Cardiac muscle cell (in vitro differentiated cells and primary cell): ENCODE measurements around the gene MDH2. TPM values are rescaled to one million over a fixed set of nuclear protein-coding genes. Genes with fewer than 3 reads are reported as not detected.
A peak's percentile ranks its signal among the peaks of the same experiment; 100 is the strongest.
"Not testable (repeated sequence)": the region's sequence is repeated elsewhere in the genome, so short reads cannot be mapped to it uniquely, and the experiment has no call there.

Source experiments
- DNase-seq, 2 donors: peaks; one replicate each; pipeline versions ENCODE4 v3.0.0 to v3.0.0-alpha.2; 2010 to 2017; ENCODE audit warnings: low read depth in 1 of 2, low spot score in 1 of 2
- H3K27ac ChIP-seq: fragments of 200-600 bp; sonication (generic); 2 replicates; pipeline ENCODE4 v1.5.1; 2016
- H3K27me3 ChIP-seq: fragments of 200-600 bp; sonication (generic); 2 replicates; pipeline ENCODE4 v1.6.0; 2016; ENCODE audit warnings: control low read depth
- H3K36me3 ChIP-seq: fragments of 200-600 bp; sonication (generic); 2 replicates; pipeline ENCODE4 v1.5.1; 2016; ENCODE audit warnings: control low read depth
- H3K4me1 ChIP-seq: fragments of 200-600 bp; sonication (generic); 2 replicates; pipeline ENCODE4 v1.8.1; 2017; ENCODE audit warnings: low read depth, mild to moderate bottlenecking, mixed run types
- H3K4me3 ChIP-seq: fragments of 200-600 bp; sonication (generic); 2 replicates; pipeline ENCODE4 v1.5.1; 2016; ENCODE audit warnings: mild to moderate bottlenecking
- H3K9me3 ChIP-seq: fragments of 200-600 bp; sonication (generic); 2 replicates; pipeline ENCODE4 v1.5.1; 2017; ENCODE audit warnings: low read depth, mild to moderate bottlenecking, control low read depth
- CTCF ChIP-seq: IDR thresholded peaks from 2 replicates; pipeline ENCODE4 v1.5.1; 2012; ENCODE audit warnings: low read depth, mild to moderate bottlenecking, low read length
- polyA plus RNA-seq: library from polyadenylated mRNA; unstranded; fragments of >200 nt; fragmentation: Nextera tagmentation; extraction: Ambion mirVana; gene quantifications from 2 replicates; pipeline ENCODE4 v1.2.1, GENCODE V29; 2016
- total RNA-seq: library from RNA; depleted of rRNA; stranded (reverse); fragments of >200 nt; gene quantifications from 2 replicates; pipeline ENCODE4 v1.2.3, GENCODE V29; 2016

MDH2 gene
- total and polyA plus RNA-seq, 2 experiments from 2014 or later, result 242 to 632 TPM

GRCh38 chr7:76106893-76107292 lies 59.0 kb downstream of the MDH2 start:
- Histone ChIP-seq H3K9me3 (no peaks in the 10 kb centered on the region), H3K4me3 (no peak overlapping the region), H3K36me3 (no peaks in the 10 kb centered on the region), H3K27me3 (no peaks in the 10 kb centered on the region), H3K4me1 (no peaks in the 10 kb centered on the region), H3K27ac (no peak overlapping the region)
- no peak for DNase-seq
- no peak for TF ChIP-seq CTCF

GRCh38 chr7:76108540-76109233 lies 60.8 kb downstream of the MDH2 start:
- no peak for TF ChIP-seq CTCF
- peak in 1 of 2 donors; percentile 40 for DNase-seq
- Histone ChIP-seq H3K27me3 (no peaks in the 10 kb centered on the region), H3K4me3 (no peak overlapping the region), H3K27ac (no peak overlapping the region), H3K9me3 (no peaks in the 10 kb centered on the region), H3K36me3 (no peaks in the 10 kb centered on the region), H3K4me1 (no peaks in the 10 kb centered on the region)

GRCh38 chr7:76113042-76113630 lies 65.2 kb downstream of the MDH2 start:
- DNase-seq, H3K9me3 ChIP-seq, H3K27ac ChIP-seq, H3K27me3 ChIP-seq, H3K36me3 ChIP-seq, H3K4me1 ChIP-seq, H3K4me3 ChIP-seq: not testable (repeated sequence)

GRCh38 chr7:76114742-76115141 lies 66.8 kb downstream of the MDH2 start:
- H3K36me3 ChIP-seq, H3K9me3 ChIP-seq, H3K4me3 ChIP-seq, DNase-seq, H3K27ac ChIP-seq, H3K4me1 ChIP-seq, H3K27me3 ChIP-seq: not testable (repeated sequence)

Other genes starting within 250 kb of the MDH2 start
- not detected in 2 replicates for gene CCL24, start 234.3 kb upstream of the MDH2 start, total RNA-seq
- not detected in 2 replicates for gene CCL24, start 234.3 kb upstream of the MDH2 start, polyA plus RNA-seq
- gene RHBDD2, start 169.1 kb upstream of the MDH2 start, total RNA-seq, result 83.6 and 115 TPM in 2 replicates
- gene RHBDD2, start 169.1 kb upstream of the MDH2 start, polyA plus RNA-seq, result 190 and 223 TPM in 2 replicates
- 95.6 and 97.9 TPM in 2 replicates for gene POR, start 133.0 kb upstream of the MDH2 start, total RNA-seq
- gene POR, start 133.0 kb upstream of the MDH2 start, polyA plus RNA-seq, result 87.9 and 101 TPM in 2 replicates
- 20.0 and 24.6 TPM in 2 replicates for gene TMEM120A, start 53.5 kb upstream of the MDH2 start, total RNA-seq
- gene TMEM120A, start 53.5 kb upstream of the MDH2 start, polyA plus RNA-seq, result 56.9 and 69.9 TPM in 2 replicates
- 46.7 and 66.3 TPM in 2 replicates for gene STYXL1, start 106 bp upstream of the MDH2 start, total RNA-seq
- 87.8 and 92.0 TPM in 2 replicates for gene STYXL1, start 106 bp upstream of the MDH2 start, polyA plus RNA-seq
- 0.89 and 1.2 TPM in 2 replicates for gene SRRM3, start 153.8 kb downstream of the MDH2 start, total RNA-seq
- gene SRRM3, start 153.8 kb downstream of the MDH2 start, polyA plus RNA-seq, result 1.3 and 2.7 TPM in 2 replicates